B cell (primary cell): ENCODE measurements around the gene EXOC4. TPM values are rescaled to one million over a fixed set of nuclear protein-coding genes. Genes with fewer than 3 reads are reported as not detected.

Source experiments
- ATAC-seq: fragments of 200-7000 bp; cut with Tn5 transposase; one replicate; pipeline ENCODE4 v1.10.0; 2021; ENCODE audit warnings: low read depth, mild to moderate bottlenecking, moderate number of reproducible peaks, moderate library complexity
- CTCF ChIA-PET: fragments of 350-600 bp; sonication (Branson Sonifier 250); formaldehyde crosslinking; loops from one replicate; lab custom pipeline; 2021; ENCODE audit warnings: antibody characterized with exemption, inconsistent platforms; lab: Charles Lee
- POLR2A ChIA-PET: fragments of 350-600 bp; sonication (Branson Sonifier 250); formaldehyde crosslinking; loops from one replicate; lab custom pipeline; 2021; ENCODE audit warnings: antibody characterized with exemption; lab: Charles Lee
- DNase-seq: peaks from one replicate; pipeline ENCODE4 v3.0.0; 2013
- H2AFZ ChIP-seq: 2 replicates; pipeline ENCODE4 v1.6.1; 2012; ENCODE audit warnings: mild to moderate bottlenecking, low read depth, low read length; ENCODE audit not compliant: insufficient read depth, poor library complexity, severe bottlenecking
- H3K27ac ChIP-seq, 2 donors: 1 replicate in 1 of 2; 2 replicates in 1 of 2; pipeline ENCODE4 v1.5.1; 2012 to 2013; ENCODE audit warnings: low read length in 2 of 2, mild to moderate bottlenecking in 2 of 2, moderate library complexity in 1 of 2
- H3K27me3 ChIP-seq, 4 experiments: fragments of 200-600 bp in 1 of 4; sonication (generic) in 1 of 4; replicated peaks in 1 of 4; 1 replicate in 2 of 4; 2 replicates in 2 of 4; pipeline versions ENCODE4 v1.6.1 to v1.7.0; 2013 to 2016; ENCODE audit warnings: low read length in 3 of 4, mild to moderate bottlenecking in 2 of 4, mixed read lengths in 1 of 4, moderate library complexity in 1 of 4; ENCODE audit not compliant: insufficient read depth in 4 of 4, control insufficient read depth in 3 of 4; ENCODE audit errors: control extremely low read depth in 1 of 4
- H3K36me3 ChIP-seq, 2 experiments: replicated peaks in 1 of 2; 1 replicate in 1 of 2; 2 replicates in 1 of 2; pipeline versions ENCODE4 v1.6.1 to v1.7.1; 2013; ENCODE audit warnings: low read length in 1 of 2; ENCODE audit not compliant: insufficient read depth in 2 of 2, control insufficient read depth in 1 of 2; ENCODE audit errors: control extremely low read depth in 1 of 2, extremely low read depth in 1 of 2
- H3K4me1 ChIP-seq, 2 donors: fragments of 200-600 bp in 1 of 2; sonication (generic) in 1 of 2; 1 replicate in 1 of 2; 2 replicates in 1 of 2; pipeline versions ENCODE4 v1.5.1 to v1.6.1; 2013 to 2017; ENCODE audit warnings: low read length in 2 of 2; ENCODE audit not compliant: control insufficient read depth in 2 of 2, insufficient read depth in 2 of 2
- H3K4me2 ChIP-seq: replicated peaks from 2 replicates; pipeline ENCODE3; 2012; ENCODE audit warnings: mild to moderate bottlenecking, low read depth, low read length; ENCODE audit not compliant: poor library complexity, severe bottlenecking
- H3K4me3 ChIP-seq, 5 experiments: fragments of 200-600 bp in 1 of 5; sonication (generic) in 1 of 5; 1 replicate in 3 of 5; 2 replicates in 2 of 5; pipeline versions ENCODE4 v1.5.1 to v1.7.0; 2011 to 2016; ENCODE audit warnings: low read length in 4 of 5, mild to moderate bottlenecking in 4 of 5, low read depth in 2 of 5, control low read depth in 1 of 5, moderate library complexity in 1 of 5; ENCODE audit not compliant: insufficient read depth in 1 of 5; ENCODE audit errors: control extremely low read depth in 1 of 5, extremely low read depth in 1 of 5
- H3K79me2 ChIP-seq: fragments of 200-600 bp; sonication (generic); one replicate; pipeline ENCODE4 v1.6.0; 2016; ENCODE audit warnings: low read length; ENCODE audit not compliant: control insufficient read depth, insufficient read depth
- H3K9ac ChIP-seq: fragments of 200-600 bp; sonication (generic); 2 replicates; pipeline ENCODE4 v1.6.1; 2017; ENCODE audit warnings: mild to moderate bottlenecking, low read length, moderate library complexity
- H3K9me3 ChIP-seq, 3 donors: one replicate each; pipeline versions ENCODE4 v1.6.1 to v1.7.1; 2013; ENCODE audit warnings: low read length in 2 of 3; ENCODE audit not compliant: control insufficient read depth in 2 of 3, insufficient read depth in 1 of 3; ENCODE audit errors: control extremely low read depth in 1 of 3
- H4K20me1 ChIP-seq: 2 replicates; pipeline ENCODE4 v1.6.0; 2012; ENCODE audit warnings: mild to moderate bottlenecking, low read length; ENCODE audit not compliant: insufficient read depth, control insufficient read depth, poor library complexity, severe bottlenecking
- H3K27ac Mint-ChIP-seq: one replicate; pipeline ENCODE4 v1.8.0; 2021; ENCODE audit warnings: mixed read lengths
- H3K27me3 Mint-ChIP-seq: one replicate; pipeline ENCODE4 v1.8.0; 2021; ENCODE audit warnings: mixed read lengths
- H3K4me1 Mint-ChIP-seq: one replicate; pipeline ENCODE4 v1.8.0; 2021; ENCODE audit warnings: mixed read lengths
- H3K4me3 Mint-ChIP-seq: one replicate; pipeline ENCODE4 v1.8.0; 2021; ENCODE audit warnings: mixed read lengths
- H3K9me3 Mint-ChIP-seq: one replicate; pipeline ENCODE4 v1.8.0; 2022; ENCODE audit warnings: mixed read lengths; ENCODE audit not compliant: insufficient read depth
- CTCF ChIP-seq: fragments of 200-600 bp; IDR thresholded peaks from one replicate; pipeline ENCODE4 v1.8.0; 2022; ENCODE audit warnings: antibody characterized with exemption, mild to moderate bottlenecking
- EZH2 ChIP-seq: IDR thresholded peaks from 2 replicates; pipeline ENCODE4 v1.6.1; 2012; ENCODE audit warnings: borderline replicate concordance, low read depth, mild to moderate bottlenecking, moderate library complexity, low read length; ENCODE audit not compliant: insufficient read depth, poor library complexity, severe bottlenecking
- WGBS: methylation state at CpG from one replicate; pipeline ENCODE4 v1.1.5; 2013; ENCODE audit warnings: missing lambda C conversion rate; ENCODE audit not compliant: insufficient coverage; 5-methylcytosine and 5-hydroxymethylcytosine counted together
- intact Hi-C: fragments of 100-400 bp; cut with micrococcal nuclease; formaldehyde crosslinking; loops from one replicate; pipeline ENCODE4 v1.10.0; 2022
- polyA plus RNA-seq: library from polyadenylated mRNA; depleted of rRNA; stranded (reverse); fragments of >200 nt; gene quantifications from 2 replicates; pipeline ENCODE4 v1.2.3, GENCODE V29; 2012
- total RNA-seq, 2 donors: library from RNA; stranded (reverse); fragments of 120-200 nt in 1 of 2; gene quantifications; 1 replicate in 1 of 2; 2 replicates in 1 of 2; pipeline versions ENCODE4 v1.2.3 to v1.2.4, GENCODE V29; 2013 to 2022

EXOC4 gene
- total and polyA plus RNA-seq, 2 donors (not counting 1 experiment from before 2014, with no cell fraction given), result 16.7 to 135 TPM

GRCh38 chr7:134048166-134048565, 795.3 kb downstream of the EXOC4 start:
- Mint-ChIP-seq H3K27ac (no peak overlapping the region), H3K27me3 (no peaks in the 10 kb centered on the region), H3K4me1 (peaks cover 5% of the 10 kb centered on the region), H3K4me3 (no peak overlapping the region), H3K9me3 (no peaks in the 10 kb centered on the region)
- Histone ChIP-seq H3K36me3 (no peaks in the 10 kb centered on the region), H3K27ac (no peak overlapping the region), H3K9me3 (no peaks in the 10 kb centered on the region), H3K4me1 (no peaks in the 10 kb centered on the region), H3K4me3 (no peak overlapping the region), H3K9ac (no peak overlapping the region), H3K27me3 (no peaks in the 10 kb centered on the region), H3K79me2 (no peaks in the 10 kb centered on the region), H2AFZ (no peak overlapping the region), H4K20me1 (no peaks in the 10 kb centered on the region), H3K4me2 (no peak overlapping the region)
- TF ChIP-seq CTCF (no peak), EZH2 (no peak)
- WGBS, result 100% methylated on average over 1 of the region's 1 CpG
- intact Hi-C loops, result no loop called here
- CTCF ChIA-PET, result no interaction called here
- ATAC-seq (no peak), DNase-seq (no peak)
- POLR2A ChIA-PET, result no interaction called here

GRCh38 chr7:134051020-134051419, 798.1 kb downstream of the EXOC4 start:
- no peak overlapping the region for H3K4me3 ChIP-seq
- H3K9ac ChIP-seq, result no peak overlapping the region
- no peaks in the 10 kb centered on the region for H4K20me1 ChIP-seq
- H3K4me2 ChIP-seq, result no peak overlapping the region
- Mint-ChIP-seq H3K9me3 (no peaks in the 10 kb centered on the region), H3K27me3 (no peaks in the 10 kb centered on the region), H3K4me3 (no peak overlapping the region), H3K4me1 (no peaks in the 10 kb centered on the region), H3K27ac (no peak overlapping the region)
- intact Hi-C loops, result no loop called here
- no peaks in the 10 kb centered on the region for H3K9me3 ChIP-seq
- H3K27ac ChIP-seq, result no peak overlapping the region
- no peak for ATAC-seq
- WGBS, result 100% methylated on average over 1 of the region's 2 CpGs
- H3K36me3 ChIP-seq, result no peaks in the 10 kb centered on the region
- H3K79me2 ChIP-seq, result no peaks in the 10 kb centered on the region
- DNase-seq, result no peak
- CTCF ChIA-PET, result no interaction called here
- TF ChIP-seq EZH2 (no peak), CTCF (no peak)
- POLR2A ChIA-PET, result no interaction called here
- H3K4me1 ChIP-seq, result no peaks in the 10 kb centered on the region
- H2AFZ ChIP-seq, result no peak overlapping the region
- no peaks in the 10 kb centered on the region for H3K27me3 ChIP-seq
